ENCODE results near the gene SAMD8. TPM values are rescaled to one million over a fixed set of nuclear protein-coding genes. Genes with fewer than 3 reads are reported as not detected.

The SAMD8 gene
- total and polyA plus RNA-seq, 10 of the 15 experiments (the other 5 are each of a cell fraction or from before 2014, with no cell fraction given): 2.8 to 26.0 (median 9.3) TPM

- H3K27ac ChIP-seq (ENCODE audit: control insufficient read depth, insufficient read depth): no peak overlapping the region
- peak overlapping the region; percentile 81 for H3K4me2 ChIP-seq (ENCODE audit: control insufficient read depth, insufficient read depth)
- no peak for ATAC-seq
- BruUV-seq (replicated peaks): no TSS peak
- no peaks in the 10 kb centered on the region for H3K27me3 ChIP-seq (replicated peaks in 1 of 2; ENCODE audit: control insufficient read depth in 2 of 2, insufficient read depth in 2 of 2, low read length in 1 of 2)
- ChIA-PET POLR2A (interaction anchor here (3.2 kb wide), 1 partner anchor 19 kb away, joined by 10 read pairs; no protein-coding TSS in a partner anchor), SMC1A (ENCODE audit: uncharacterized antibody, unreplicated experiment) (interaction anchor here (1.0 to 1.5 kb wide), 5 partner anchors 18 to 962 kb away, joined by 3 to 6 read pairs (median 4); partner anchors contain the start of gene COMTD1), CTCF (interaction anchor here (0.6 to 3.2 kb wide), 5 partner anchors 10 to 1009 kb away, joined by 3 to 13 read pairs (median 5); partner anchors contain the start of gene COMTD1), RAD21 (ENCODE audit: unreplicated experiment) (interaction anchor here (0.6 to 1.7 kb wide), 3 partner anchors 125 to 372 kb away, joined by 3 to 5 read pairs (median 4); partner anchors contain the start of gene COMTD1)
- H3K9me3 ChIP-seq (replicated peaks; ENCODE audit: control insufficient read depth, insufficient read depth, low read length): no peaks in the 10 kb centered on the region
- DNase-seq (ENCODE audit: low read depth, low spot score): no peak
- peak overlapping the region; percentile 52 for H2AFZ ChIP-seq (ENCODE audit: control insufficient read depth, low read depth, low read length)
- H4K20me1 ChIP-seq (ENCODE audit: control insufficient read depth, insufficient read depth): no peaks in the 10 kb centered on the region
- H3K79me2 ChIP-seq (ENCODE audit: control insufficient read depth, insufficient read depth, low read length): peaks cover 37% of the 10 kb centered on the region
- peaks cover 0 to 5% of the 10 kb centered on the region in 2 experiments; a peak in 1 of 4 replicates for H3K36me3 ChIP-seq (ENCODE audit: control insufficient read depth in 2 of 2, insufficient read depth in 2 of 2, low read length in 1 of 2)
- in situ Hi-C loops (cut with MboI): loop anchor here (5.0 kb wide), 1 partner anchor 122 kb away; no protein-coding TSS in a partner anchor
- peaks cover 19% of the 10 kb centered on the region for H3K4me1 ChIP-seq (ENCODE audit: control insufficient read depth, insufficient read depth, low read length)
- H3K4me3 ChIP-seq: peak overlapping the region; percentile 94; the same call in 1 of the 2 replicates
- WGBS (ENCODE audit: insufficient coverage, insufficient replicate concordance, low lambda C conversion rate, missing lambda C conversion rate): 92% methylated on average over 8 of the region's 8 CpGs
- intact Hi-C loops (cut with micrococcal nuclease; ENCODE audit: unreplicated experiment): no loop called here
- H3K9ac ChIP-seq (ENCODE audit: control insufficient read depth, insufficient read depth, low read length): no peak overlapping the region; the same call in 1 of the 2 replicates
- no peak for FAIRE-seq
- TF ChIP-seq, protein P1, sequence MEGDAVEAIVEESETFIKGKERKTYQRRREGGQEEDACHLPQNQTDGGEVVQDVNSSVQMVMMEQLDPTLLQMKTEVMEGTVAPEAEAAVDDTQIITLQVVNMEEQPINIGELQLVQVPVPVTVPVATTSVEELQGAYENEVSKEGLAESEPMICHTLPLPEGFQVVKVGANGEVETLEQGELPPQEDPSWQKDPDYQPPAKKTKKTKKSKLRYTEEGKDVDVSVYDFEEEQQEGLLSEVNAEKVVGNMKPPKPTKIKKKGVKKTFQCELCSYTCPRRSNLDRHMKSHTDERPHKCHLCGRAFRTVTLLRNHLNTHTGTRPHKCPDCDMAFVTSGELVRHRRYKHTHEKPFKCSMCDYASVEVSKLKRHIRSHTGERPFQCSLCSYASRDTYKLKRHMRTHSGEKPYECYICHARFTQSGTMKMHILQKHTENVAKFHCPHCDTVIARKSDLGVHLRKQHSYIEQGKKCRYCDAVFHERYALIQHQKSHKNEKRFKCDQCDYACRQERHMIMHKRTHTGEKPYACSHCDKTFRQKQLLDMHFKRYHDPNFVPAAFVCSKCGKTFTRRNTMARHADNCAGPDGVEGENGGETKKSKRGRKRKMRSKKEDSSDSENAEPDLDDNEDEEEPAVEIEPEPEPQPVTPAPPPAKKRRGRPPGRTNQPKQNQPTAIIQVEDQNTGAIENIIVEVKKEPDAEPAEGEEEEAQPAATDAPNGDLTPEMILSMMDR (IDR thresholded peaks at IDR 0.05 in 2 of 3, conservative IDR thresholded peaks at IDR 0.05 in 1 of 3; ENCODE audit: control insufficient read depth in 2 of 3, extremely low read depth in 1 of 3, insufficient read depth in 1 of 3, low read depth in 3 of 3, low read length in 3 of 3): no peak
- TF ChIP-seq POLR2AphosphoS5 (IDR thresholded peaks at IDR 0.05; ENCODE audit: low read length) (no peak), JUNB (IDR thresholded peaks at IDR 0.05) (no peak), BRCA1 (IDR thresholded peaks at IDR 0.05; ENCODE audit: low read depth, low read length) (no peak), ZNF217 (IDR thresholded peaks at IDR 0.05) (no peak), CEBPZ (IDR thresholded peaks at IDR 0.05; ENCODE audit: low read depth, low read length) (no peak), ZBED1 (IDR thresholded peaks at IDR 0.05; ENCODE audit: borderline replicate concordance) (no peak), MYC (IDR thresholded peaks at IDR 0.05; ENCODE audit: insufficient read depth, insufficient read length, insufficient replicate concordance, low read length, severe bottlenecking) (no peak), ZNF24 (IDR thresholded peaks at IDR 0.05) (no peak), FOXM1 (IDR thresholded peaks at IDR 0.05; ENCODE audit: low read depth, low read length) (no peak), BACH1 (IDR thresholded peaks at IDR 0.05; ENCODE audit: borderline replicate concordance) (no peak), MAX (IDR thresholded peaks at IDR 0.05; ENCODE audit: low read depth, low read length) (no peak)
- TF ChIP-seq, protein P2, sequence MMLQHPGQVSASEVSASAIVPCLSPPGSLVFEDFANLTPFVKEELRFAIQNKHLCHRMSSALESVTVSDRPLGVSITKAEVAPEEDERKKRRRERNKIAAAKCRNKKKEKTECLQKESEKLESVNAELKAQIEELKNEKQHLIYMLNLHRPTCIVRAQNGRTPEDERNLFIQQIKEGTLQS (IDR thresholded peaks at IDR 0.05; ENCODE audit: borderline replicate concordance, extremely low read depth, low read depth, low read length): no peak
- TF ChIP-seq, protein P3, sequence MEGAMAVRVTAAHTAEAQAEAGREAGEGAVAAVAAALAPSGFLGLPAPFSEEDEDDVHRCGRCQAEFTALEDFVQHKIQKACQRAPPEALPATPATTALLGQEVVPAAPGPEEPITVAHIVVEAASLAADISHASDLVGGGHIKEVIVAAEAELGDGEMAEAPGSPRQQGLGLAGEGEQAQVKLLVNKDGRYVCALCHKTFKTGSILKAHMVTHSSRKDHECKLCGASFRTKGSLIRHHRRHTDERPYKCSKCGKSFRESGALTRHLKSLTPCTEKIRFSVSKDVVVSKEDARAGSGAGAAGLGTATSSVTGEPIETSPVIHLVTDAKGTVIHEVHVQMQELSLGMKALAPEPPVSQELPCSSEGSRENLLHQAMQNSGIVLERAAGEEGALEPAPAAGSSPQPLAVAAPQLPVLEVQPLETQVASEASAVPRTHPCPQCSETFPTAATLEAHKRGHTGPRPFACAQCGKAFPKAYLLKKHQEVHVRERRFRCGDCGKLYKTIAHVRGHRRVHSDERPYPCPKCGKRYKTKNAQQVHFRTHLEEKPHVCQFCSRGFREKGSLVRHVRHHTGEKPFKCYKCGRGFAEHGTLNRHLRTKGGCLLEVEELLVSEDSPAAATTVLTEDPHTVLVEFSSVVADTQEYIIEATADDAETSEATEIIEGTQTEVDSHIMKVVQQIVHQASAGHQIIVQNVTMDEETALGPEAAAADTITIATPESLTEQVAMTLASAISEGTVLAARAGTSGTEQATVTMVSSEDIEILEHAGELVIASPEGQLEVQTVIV (IDR thresholded peaks at IDR 0.05; ENCODE audit: borderline replicate concordance, partially characterized antibody): no peak
These were observed 1.3 kb upstream of the SAMD8 start for GRCh38 chr10:75110006-75110632.

All from GM12878 (cell line).